DOHH2 (cell line): Measurements from ENCODE around the gene CACNA2D3.
"Not testable (repeated sequence)": the region's sequence is repeated elsewhere in the genome, so short reads cannot be mapped to it uniquely, and the experiment has no call there.

ENCODE experiments used
- H3F3A ChIP-seq: fragments of 200-600 bp; sonication (generic), shearing (Covaris generic); 2 replicates; pipeline ENCODE4 v1.6.0; 2016; ENCODE audit warnings: antibody characterized with exemption, mild to moderate bottlenecking; ENCODE audit not compliant: control insufficient read depth, insufficient read depth
- H3K27ac ChIP-seq: fragments of 200-600 bp; sonication (generic); 2 replicates; pipeline ENCODE4 v1.5.1; 2014; ENCODE audit warnings: low read depth, mild to moderate bottlenecking, low read length, moderate library complexity
- H3K27me3 ChIP-seq: fragments of 200-600 bp; sonication (generic); 2 replicates; pipeline ENCODE4 v1.6.1; 2014; ENCODE audit warnings: mild to moderate bottlenecking, low read length, mixed read lengths; ENCODE audit not compliant: control insufficient read depth
- H3K36me3 ChIP-seq: fragments of 200-600 bp; sonication (generic); 2 replicates; pipeline ENCODE4 v1.6.1; 2014; ENCODE audit warnings: mild to moderate bottlenecking, low read length, moderate library complexity, mixed read lengths; ENCODE audit not compliant: control insufficient read depth
- H3K4me1 ChIP-seq: fragments of 200-600 bp; sonication (generic); 2 replicates; pipeline ENCODE4 v1.6.1; 2014; ENCODE audit warnings: mild to moderate bottlenecking, low read length, mixed read lengths; ENCODE audit not compliant: control insufficient read depth
- H3K4me2 ChIP-seq: fragments of 200-600 bp; sonication (generic); 2 replicates; pipeline ENCODE4 v1.6.0; 2014; ENCODE audit warnings: mild to moderate bottlenecking, low read length, moderate library complexity
- H3K4me3 ChIP-seq: fragments of 200-600 bp; sonication (generic); 2 replicates; pipeline ENCODE4 v1.5.1; 2014; ENCODE audit warnings: mild to moderate bottlenecking, low read length, mixed read lengths
- H3K79me2 ChIP-seq: fragments of 200-600 bp; sonication (generic); 2 replicates; pipeline ENCODE4 v1.6.1; 2014; ENCODE audit warnings: mild to moderate bottlenecking, low read length, mixed read lengths; ENCODE audit not compliant: control insufficient read depth
- H3K9me2 ChIP-seq: fragments of 200-600 bp; sonication (generic); replicated peaks from 2 replicates; pipeline ENCODE4 v1.6.1; 2014; ENCODE audit warnings: mild to moderate bottlenecking, low read length, mixed read lengths; ENCODE audit not compliant: control insufficient read depth
- H3K9me3 ChIP-seq: fragments of 200-600 bp; sonication (generic); 2 replicates; pipeline ENCODE4 v1.6.1; 2014; ENCODE audit warnings: antibody characterized with exemption, low read length, mixed read lengths; ENCODE audit not compliant: control insufficient read depth, insufficient read depth
- H4K20me1 ChIP-seq: fragments of 200-600 bp; sonication (generic); 2 replicates; pipeline ENCODE4 v1.6.0; 2014; ENCODE audit warnings: low read depth, mild to moderate bottlenecking, antibody characterized with exemption, low read length, moderate library complexity; ENCODE audit not compliant: control insufficient read depth, insufficient read depth
- EZH2phosphoT487 ChIP-seq: fragments of 200-600 bp; sonication (generic); IDR thresholded peaks from 2 replicates; pipeline ENCODE4 v1.6.1; 2017; ENCODE audit warnings: borderline replicate concordance, mild to moderate bottlenecking, antibody characterized with exemption, low read length, moderate library complexity, mixed read lengths
- TF ChIP-seq, protein P1 (sequence below): fragments of 200-600 bp; sonication (generic); IDR thresholded peaks from one replicate; pipeline ENCODE4 v1.5.1; 2014; ENCODE audit warnings: antibody characterized with exemption, mild to moderate bottlenecking, low read depth, low read length; ENCODE audit not compliant: poor library complexity, severe bottlenecking

The CACNA2D3 gene

GRCh38 chr3:54969652-54970051 lies 847.3 kb downstream of the CACNA2D3 start:
- H3K9me3 ChIP-seq = no peaks in the 10 kb centered on the region

GRCh38 chr3:54970895-54971294 lies 848.5 kb downstream of the CACNA2D3 start:
- H3K4me3 ChIP-seq = no peak overlapping the region
- no peak overlapping the region for H3K4me2 ChIP-seq
- TF ChIP-seq, protein P1, sequence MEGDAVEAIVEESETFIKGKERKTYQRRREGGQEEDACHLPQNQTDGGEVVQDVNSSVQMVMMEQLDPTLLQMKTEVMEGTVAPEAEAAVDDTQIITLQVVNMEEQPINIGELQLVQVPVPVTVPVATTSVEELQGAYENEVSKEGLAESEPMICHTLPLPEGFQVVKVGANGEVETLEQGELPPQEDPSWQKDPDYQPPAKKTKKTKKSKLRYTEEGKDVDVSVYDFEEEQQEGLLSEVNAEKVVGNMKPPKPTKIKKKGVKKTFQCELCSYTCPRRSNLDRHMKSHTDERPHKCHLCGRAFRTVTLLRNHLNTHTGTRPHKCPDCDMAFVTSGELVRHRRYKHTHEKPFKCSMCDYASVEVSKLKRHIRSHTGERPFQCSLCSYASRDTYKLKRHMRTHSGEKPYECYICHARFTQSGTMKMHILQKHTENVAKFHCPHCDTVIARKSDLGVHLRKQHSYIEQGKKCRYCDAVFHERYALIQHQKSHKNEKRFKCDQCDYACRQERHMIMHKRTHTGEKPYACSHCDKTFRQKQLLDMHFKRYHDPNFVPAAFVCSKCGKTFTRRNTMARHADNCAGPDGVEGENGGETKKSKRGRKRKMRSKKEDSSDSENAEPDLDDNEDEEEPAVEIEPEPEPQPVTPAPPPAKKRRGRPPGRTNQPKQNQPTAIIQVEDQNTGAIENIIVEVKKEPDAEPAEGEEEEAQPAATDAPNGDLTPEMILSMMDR = no peak
- TF ChIP-seq EZH2phosphoT487 = no peak

More at GRCh38 chr3:54969652-54970051, 847.3 kb downstream of the CACNA2D3 start:
- Histone ChIP-seq H3K27ac (no peak overlapping the region), H3K4me1 (no peaks in the 10 kb centered on the region), H3K27me3 (no peaks in the 10 kb centered on the region), H3K4me3 (no peak overlapping the region), H4K20me1 (no peaks in the 10 kb centered on the region), H3K9me2 (no peaks in the 10 kb centered on the region), H3K36me3 (no peaks in the 10 kb centered on the region), H3K4me2 (no peak overlapping the region), H3K79me2 (no peaks in the 10 kb centered on the region), H3F3A (no peaks in the 10 kb centered on the region)
- TF ChIP-seq, protein P1 = no peak
- TF ChIP-seq EZH2phosphoT487 = no peak

GRCh38 chr3:54977439-54977838 lies 855.1 kb downstream of the CACNA2D3 start:
- H3K9me2 ChIP-seq = no peaks in the 10 kb centered on the region
- no peaks in the 10 kb centered on the region for H3K27me3 ChIP-seq
- TF ChIP-seq, protein P1 = no peak
- no peak for TF ChIP-seq EZH2phosphoT487
- no peaks in the 10 kb centered on the region for H3F3A ChIP-seq
- no peak overlapping the region for H3K4me2 ChIP-seq
- H3K79me2 ChIP-seq = no peaks in the 10 kb centered on the region
- H3K4me3 ChIP-seq = no peak overlapping the region
- H3K27ac ChIP-seq = no peak overlapping the region
- no peaks in the 10 kb centered on the region for H3K9me3 ChIP-seq
- no peaks in the 10 kb centered on the region for H3K36me3 ChIP-seq
- H4K20me1 ChIP-seq = no peaks in the 10 kb centered on the region
- H3K4me1 ChIP-seq = no peaks in the 10 kb centered on the region

More at GRCh38 chr3:54970895-54971294, 848.5 kb downstream of the CACNA2D3 start:
- H4K20me1 ChIP-seq = no peaks in the 10 kb centered on the region
- no peak overlapping the region for H3K27ac ChIP-seq
- no peaks in the 10 kb centered on the region for H3F3A ChIP-seq
- H3K79me2 ChIP-seq = no peaks in the 10 kb centered on the region
- H3K36me3 ChIP-seq = no peaks in the 10 kb centered on the region
- no peaks in the 10 kb centered on the region for H3K9me3 ChIP-seq
- H3K4me1 ChIP-seq = no peaks in the 10 kb centered on the region
- no peaks in the 10 kb centered on the region for H3K9me2 ChIP-seq
- H3K27me3 ChIP-seq = no peaks in the 10 kb centered on the region

- not testable (repeated sequence) for H3K79me2 ChIP-seq, H4K20me1 ChIP-seq, H3K4me2 ChIP-seq
Measured at GRCh38 chr3:54977946-54978345, 855.6 kb downstream of the CACNA2D3 start.

More at GRCh38 chr3:54977946-54978345, 855.6 kb downstream of the CACNA2D3 start:
- H3K27me3 ChIP-seq, H3K4me3 ChIP-seq, H3K27ac ChIP-seq, H3K9me2 ChIP-seq, H3K4me1 ChIP-seq, H3K9me3 ChIP-seq, H3F3A ChIP-seq, H3K36me3 ChIP-seq: not testable (repeated sequence)
